ENCODE results near the gene THRAP3.

Gene THRAP3

DNA sequence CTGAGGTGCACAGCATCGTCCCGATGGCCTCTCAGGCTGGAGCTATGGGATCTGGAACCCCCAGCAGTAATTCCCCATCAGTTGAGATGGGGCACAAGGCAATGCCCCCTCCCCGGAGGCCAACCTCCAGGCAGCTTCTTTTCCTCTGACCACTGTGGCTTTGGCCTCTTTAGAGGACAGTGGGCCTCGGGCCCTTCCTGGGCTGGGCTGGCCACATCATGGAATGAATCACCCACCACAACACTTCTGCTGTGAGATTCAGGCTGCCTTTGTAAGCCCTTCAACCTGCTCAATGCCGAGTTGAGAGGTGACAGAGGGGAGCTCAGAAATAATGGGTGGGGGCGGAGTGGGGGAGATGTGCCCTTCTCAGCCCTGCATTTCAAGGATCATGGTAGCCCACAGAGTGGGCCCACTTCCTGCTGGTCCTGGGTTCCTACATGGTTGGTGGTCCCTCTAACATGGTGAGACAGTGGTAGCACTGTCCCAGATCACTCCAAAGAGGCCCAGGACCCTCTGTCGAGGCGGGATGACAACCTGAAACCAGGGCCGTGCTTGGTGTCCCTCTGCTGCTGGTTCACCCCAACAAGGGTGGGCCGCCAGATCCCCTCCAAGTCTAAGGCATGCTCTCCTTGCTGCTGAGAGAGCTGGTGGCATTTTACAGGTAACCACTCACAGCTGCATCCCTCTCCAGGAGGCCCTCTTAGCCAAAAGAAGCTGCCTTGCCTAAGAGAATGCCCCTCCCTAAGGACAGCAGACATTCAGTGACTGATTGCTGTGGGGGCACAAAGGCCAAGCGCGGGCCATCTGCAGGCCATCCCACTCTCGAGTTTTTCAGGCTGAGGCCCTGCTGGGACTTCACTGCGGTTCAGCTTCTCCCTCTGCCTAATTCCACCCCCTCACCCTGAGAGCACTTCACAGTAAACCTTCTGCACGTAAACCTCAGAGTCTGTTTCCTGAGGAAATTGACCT, 129.0 kb downstream of the THRAP3 start:
- peak; percentile 42 for DNase-seq (ENCODE audit: low spot score)

DNA sequence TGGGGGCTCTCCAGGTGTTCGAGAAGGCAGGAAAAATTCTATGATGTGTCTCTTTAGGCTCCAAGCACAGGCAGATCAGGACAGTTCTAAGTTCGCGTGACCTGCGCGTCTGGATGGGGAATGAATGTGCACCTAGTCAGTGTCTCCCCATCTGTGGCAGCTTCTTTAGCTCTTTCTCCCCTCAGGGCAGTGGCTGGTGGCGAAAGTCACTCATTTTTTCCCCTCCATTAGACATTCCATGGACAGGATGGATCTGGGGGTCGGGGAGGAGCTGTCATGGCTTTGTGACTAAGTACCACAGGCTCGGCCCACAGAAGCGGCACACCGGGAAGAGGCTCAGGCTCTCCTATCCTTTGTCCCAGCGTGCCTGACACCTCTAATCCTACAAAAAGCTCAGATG, 130.2 kb downstream of the THRAP3 start:
- no peak for DNase-seq (ENCODE audit: low spot score)
